DND-41 (cell line): ENCODE results near the gene CSNK1G3.

Source experiments
- CTCF ChIP-seq: IDR thresholded peaks from 2 replicates; pipeline ENCODE4 v1.5.1; 2012; ENCODE audit warnings: borderline replicate concordance, low read length, moderate library complexity, mild to moderate bottlenecking; ENCODE audit not compliant: poor library complexity, severe bottlenecking; ENCODE audit errors: extremely low read depth
- EZH2 ChIP-seq: IDR thresholded peaks from 3 replicates; pipeline ENCODE4 v1.6.1; 2012; ENCODE audit warnings: borderline replicate concordance, low read depth, mild to moderate bottlenecking, moderate library complexity, low read length, inconsistent platforms; ENCODE audit not compliant: severe bottlenecking

- TF ChIP-seq CTCF (no peak), EZH2 (no peak)
Observed at GRCh38 chr5:123518111-123518510, 6.1 kb downstream of the CSNK1G3 start.
